ENCODE results near the gene ATP6AP2.
A peak's percentile ranks its signal among the peaks of the same experiment; 100 is the strongest.

Gene ATP6AP2

GRCh38 chrX:40644821-40645358 is 64.1 kb downstream of the ATP6AP2 start:
- DNase-seq (ENCODE audit: low spot score) = peak; percentile 74

DNA sequence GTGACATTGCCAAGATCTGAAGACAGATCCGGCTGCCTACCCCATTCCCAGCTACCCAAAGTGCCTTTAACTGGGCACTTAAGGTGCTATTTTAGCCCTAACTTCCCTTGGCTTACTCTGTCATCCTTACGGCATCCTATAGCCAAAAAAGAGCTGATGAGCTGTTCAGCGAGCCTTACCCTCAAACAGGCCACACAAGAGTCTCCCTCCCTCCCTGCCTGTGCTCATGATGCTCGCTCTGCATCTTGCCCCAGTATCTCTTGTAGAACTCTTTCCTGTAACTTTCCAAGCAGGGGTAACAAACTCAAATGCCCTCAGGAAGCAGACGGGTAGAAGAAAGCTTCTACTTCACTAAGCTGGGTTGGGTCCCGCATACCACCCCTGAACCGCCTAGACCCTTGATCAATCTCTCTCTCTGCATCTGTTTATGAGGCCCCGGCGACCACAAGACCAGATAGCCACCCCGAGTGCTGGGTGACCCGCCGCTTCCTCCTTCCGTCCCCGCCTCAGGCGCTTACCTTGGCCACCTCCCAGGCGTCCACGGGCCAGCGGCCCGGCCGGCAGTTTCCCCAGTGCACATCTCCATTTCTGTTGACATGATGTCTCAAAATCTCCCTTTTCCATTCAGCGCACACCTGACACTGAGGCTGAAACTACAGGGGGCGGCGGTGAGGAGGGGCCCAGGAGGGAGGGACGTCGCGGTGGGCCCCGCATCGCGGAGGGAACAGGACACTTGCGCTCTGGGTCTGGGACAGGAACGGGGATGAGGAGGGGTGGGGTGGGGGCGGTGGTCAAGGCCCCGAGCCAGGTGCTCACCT is 65.9 kb downstream of the ATP6AP2 start:
- DNase-seq (ENCODE audit: low spot score) = peak; percentile 17

GRCh38 chrX:40647307-40648197 is 66.8 kb downstream of the ATP6AP2 start, which contains the start of gene CXorf38:
TSS of gene CXorf38 (minus strand) at chrX:40647561. CDS start at chrX:40647520, 41 bp downstream.
- DNase-seq (ENCODE audit: low spot score) = peak; percentile 91

DNA sequence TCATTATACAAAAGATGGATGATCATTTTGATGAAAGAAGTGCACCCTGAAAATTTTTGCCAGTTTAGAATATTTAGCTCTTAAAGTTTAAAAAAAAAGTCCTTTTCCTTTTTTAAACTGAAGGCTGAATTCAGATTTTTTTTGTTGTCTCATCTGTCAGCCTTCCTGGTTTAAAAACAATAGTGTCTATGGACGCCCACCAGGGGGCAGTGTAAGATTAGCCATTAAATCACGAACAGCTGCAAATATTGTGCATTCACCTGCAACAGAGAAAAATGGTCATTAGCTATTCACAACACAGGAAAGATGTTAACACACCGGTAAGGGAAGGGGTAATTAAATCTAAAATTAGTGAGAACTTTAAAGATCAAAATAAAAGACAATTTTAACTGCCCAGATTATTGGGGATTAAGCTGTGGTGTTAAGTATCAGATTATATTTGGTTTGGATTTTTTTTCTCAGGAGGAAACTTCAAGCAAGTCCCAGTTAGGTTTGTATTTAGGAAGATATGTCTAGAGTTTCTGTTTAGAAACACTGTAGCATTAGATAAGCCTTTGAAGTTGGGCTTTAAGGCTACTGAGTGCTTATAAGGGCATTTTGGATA is 71.0 kb downstream of the ATP6AP2 start:
- DNase-seq (ENCODE audit: low spot score) = peak; percentile 75

DNA sequence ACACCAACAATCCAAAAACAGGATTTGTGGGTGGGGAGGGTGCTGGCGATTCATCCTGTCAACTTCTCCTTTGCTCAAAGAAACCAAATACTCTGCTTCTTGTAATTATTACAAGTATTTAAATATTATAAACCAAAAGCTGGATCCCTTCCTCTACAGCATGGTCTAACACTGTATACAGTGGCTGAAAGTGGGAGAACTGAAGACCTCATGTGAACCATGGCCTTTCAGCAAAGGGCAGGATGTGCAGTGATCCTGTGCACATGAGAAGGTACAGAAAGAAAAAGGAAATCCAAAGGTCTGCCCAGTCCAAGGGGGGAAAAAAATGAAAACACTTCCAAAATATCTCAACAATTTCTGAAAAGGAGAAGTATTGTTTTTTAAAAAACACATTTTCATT is 71.9 kb downstream of the ATP6AP2 start:
- DNase-seq (ENCODE audit: low spot score) = no peak

GRCh38 chrX:40653535-40653934 is 72.8 kb downstream of the ATP6AP2 start:
- DNase-seq (ENCODE audit: low spot score) = no peak
